HCT116 (cell line): ENCODE data around the gene CCDC3. TPM values are rescaled to one million over a fixed set of nuclear protein-coding genes. Genes with fewer than 3 reads are reported as not detected.

ENCODE experiments used
- ATAC-seq: fragments of 200-7000 bp; cut with Tn5 transposase; 2 replicates; pipeline ENCODE4 v1.9.1; 2020; ENCODE audit warnings: mild to moderate bottlenecking, moderate library complexity
- BruUV-seq: library from RNA; stranded (reverse); fragments of 400-500 nt; replicated peaks from 2 replicates; lab custom pipeline; 2021; lab: Mats Ljungman, UMichigan
- CTCF ChIA-PET: fragments of 300-600 bp; sonication (Branson Sonifier 250); formaldehyde crosslinking; loops from one replicate; lab custom pipeline; 2021; ENCODE audit warnings: antibody characterized with exemption; lab: Charles Lee
- POLR2A ChIA-PET: fragments of 300-600, 350-600 bp; sonication (Branson Sonifier 250); formaldehyde crosslinking; loops from one replicate; lab custom pipeline; 2021; ENCODE audit warnings: antibody characterized with exemption; lab: Charles Lee
- RAD21 ChIA-PET, 2 experiments: fragments of 300-600 bp; sonication (Branson Sonifier 250); formaldehyde crosslinking; loops; one replicate each; lab custom pipeline; 2023; ENCODE audit warnings: low total read pairs in 2 of 2; ENCODE audit not compliant: uncharacterized antibody in 2 of 2, unreplicated experiment in 2 of 2, low non-redundant PET in 1 of 2; lab: Charles Lee
- DNase-seq: peaks from one replicate; pipeline ENCODE4 v3.0.0-alpha.2; 2010; ENCODE audit warnings: low read depth, low spot score
- H2AFZ ChIP-seq: fragments of 200-600 bp; shearing (Covaris generic), sonication (generic); 2 replicates; pipeline ENCODE4 v1.6.1; 2017; ENCODE audit warnings: low read depth, mixed run types, mixed read lengths, antibody characterized with exemption, low read length; ENCODE audit not compliant: poor library complexity, severe bottlenecking
- H3K27ac ChIP-seq: 2 replicates; pipeline ENCODE4 v1.5.1; 2012; ENCODE audit warnings: low read depth, low read length
- H3K27me3 ChIP-seq: fragments of 200-600 bp; sonication (generic); 2 replicates; pipeline ENCODE4 v1.6.1; 2016; ENCODE audit warnings: mixed run types, low read length, mixed read lengths; ENCODE audit not compliant: insufficient read depth
- H3K36me3 ChIP-seq, 2 experiments: fragments of 200-500 bp in 1 of 2; fragments of 200-600 bp in 1 of 2; sonication (Bioruptor generic) in 1 of 2; sonication (generic) in 1 of 2; 2 replicates each; pipeline versions ENCODE4 v1.5.1 to v1.6.1; 2014 to 2016; ENCODE audit warnings: low read length in 2 of 2, inconsistent platforms in 1 of 2, mixed read lengths in 1 of 2, mixed run types in 1 of 2; ENCODE audit not compliant: insufficient read depth in 2 of 2, control insufficient read depth in 1 of 2
- H3K4me1 ChIP-seq, 2 experiments: fragments of 200-600 bp in 1 of 2; sonication (generic) in 1 of 2; 2 replicates each; pipeline versions ENCODE4 v1.5.1 to v1.6.1; 2012 to 2017; ENCODE audit warnings: low read length in 2 of 2, inconsistent platforms in 1 of 2, mild to moderate bottlenecking in 1 of 2, mixed read lengths in 1 of 2, mixed run types in 1 of 2, moderate library complexity in 1 of 2; ENCODE audit not compliant: insufficient read depth in 2 of 2, control insufficient read depth in 1 of 2
- H3K4me2 ChIP-seq: fragments of 200-600 bp; sonication (generic); 2 replicates; pipeline ENCODE4 v1.6.1; 2017; ENCODE audit warnings: mixed run types, low read length, mixed read lengths
- H3K4me3 ChIP-seq, 2 experiments: fragments of 200-600 bp in 1 of 2; sonication (generic) in 1 of 2; replicated peaks in 1 of 2; 2 replicates each; pipeline ENCODE4 v1.5.1; 2011 to 2016; ENCODE audit warnings: low read length in 2 of 2, control low read depth in 1 of 2, low read depth in 1 of 2, mild to moderate bottlenecking in 1 of 2, mixed read lengths in 1 of 2, mixed run types in 1 of 2
- H3K79me2 ChIP-seq: fragments of 200-600 bp; sonication (generic); 2 replicates; pipeline ENCODE4 v1.6.1; 2017; ENCODE audit warnings: mild to moderate bottlenecking, mixed run types, low read length, moderate library complexity, mixed read lengths; ENCODE audit not compliant: insufficient read depth
- H3K9ac ChIP-seq: fragments of 200-600 bp; sonication (generic); 2 replicates; pipeline ENCODE4 v1.6.1; 2016; ENCODE audit warnings: low read length, mixed read lengths
- H3K9me2 ChIP-seq: fragments of 200-600 bp; sonication (generic), shearing (Covaris generic); 2 replicates; pipeline ENCODE4 v1.6.1; 2017; ENCODE audit warnings: mixed run types, mild to moderate bottlenecking, moderate library complexity; ENCODE audit not compliant: insufficient read depth
- H3K9me3 ChIP-seq, 2 experiments: fragments of 200-500 bp in 1 of 2; fragments of 200-600 bp in 1 of 2; sonication (Bioruptor generic) in 1 of 2; sonication (generic) in 1 of 2; 2 replicates each; pipeline ENCODE4 v1.6.1; 2014 to 2017; ENCODE audit warnings: low read length in 2 of 2, mixed read lengths in 2 of 2, inconsistent platforms in 1 of 2, low read depth in 1 of 2, mild to moderate bottlenecking in 1 of 2, mixed run types in 1 of 2, moderate library complexity in 1 of 2; ENCODE audit not compliant: control insufficient read depth in 1 of 2, insufficient read depth in 1 of 2
- H4K20me1 ChIP-seq: fragments of 200-600 bp; sonication (generic), shearing (Covaris generic); 2 replicates; pipeline ENCODE4 v1.6.1; 2017; ENCODE audit warnings: mixed run types, mild to moderate bottlenecking, moderate library complexity; ENCODE audit not compliant: insufficient read depth
- CTCF ChIP-seq, 3 experiments: fragments of 200-600 bp in 1 of 3; sonication (generic) in 1 of 3; IDR thresholded peaks in 2 of 3; conservative IDR thresholded peaks in 1 of 3; 2 replicates each; pipeline ENCODE4 v1.5.1; 2012 to 2017; ENCODE audit warnings: low read depth in 2 of 3, low read length in 2 of 3, antibody characterized with exemption in 1 of 3, borderline replicate concordance in 1 of 3, control low read depth in 1 of 3, mild to moderate bottlenecking in 1 of 3, mixed read lengths in 1 of 3, mixed run types in 1 of 3, moderate library complexity in 1 of 3; ENCODE audit not compliant: insufficient read depth in 1 of 3
- EGR1 ChIP-seq: IDR thresholded peaks from 2 replicates; pipeline ENCODE4 v1.6.1; 2012; ENCODE audit warnings: low read depth
- ELF1 ChIP-seq: IDR thresholded peaks from 2 replicates; pipeline ENCODE4 v1.6.1; 2012; ENCODE audit warnings: low read depth, borderline replicate concordance
- EZH2 ChIP-seq: fragments of 200-600 bp; sonication (generic); IDR thresholded peaks from 2 replicates; pipeline ENCODE4 v1.6.1; 2017; ENCODE audit warnings: antibody characterized with exemption, mixed run types
- EZH2phosphoT487 ChIP-seq: fragments of 200-600 bp; IDR thresholded peaks from 2 replicates; pipeline ENCODE4 v1.6.1; 2018; ENCODE audit warnings: antibody characterized with exemption, borderline replicate concordance
- FOSL1 ChIP-seq: IDR thresholded peaks from 2 replicates; pipeline ENCODE4 v1.6.1; 2012; ENCODE audit warnings: low read depth
- RAD21 ChIP-seq: IDR thresholded peaks from 2 replicates; pipeline ENCODE4 v1.6.1; 2012; ENCODE audit warnings: low read depth, mild to moderate bottlenecking
- REST ChIP-seq: IDR thresholded peaks from 2 replicates; pipeline ENCODE4 v1.6.1; 2012; ENCODE audit warnings: low read depth
- YY1 ChIP-seq: IDR thresholded peaks from 2 replicates; pipeline ENCODE4 v1.6.1; 2011; ENCODE audit warnings: low read length, low read depth, moderate library complexity, mild to moderate bottlenecking; ENCODE audit not compliant: insufficient replicate concordance; ENCODE audit errors: extremely low read depth
- intact Hi-C: fragments of 100-400 bp; cut with micrococcal nuclease; formaldehyde crosslinking; loops from 2 replicates; pipeline ENCODE4 v1.10.0; 2022
- total RNA-seq: library from RNA; stranded (reverse); gene quantifications from one replicate; pipeline ENCODE4 v1.2.1, GENCODE V29; 2021; ENCODE audit not compliant: unreplicated experiment

The CCDC3 gene
- total RNA-seq, 1 experiment from 2014 or later: 10.5 TPM

- TF ChIP-seq REST (no peak), EZH2 (no peak), YY1 (no peak), ELF1 (no peak), FOSL1 (no peak)
- TF ChIP-seq, all 23 proteins: peak for 0
Measured at GRCh38 chr10:12922117-12922900, 79.2 kb downstream of the CCDC3 start (continued).

GRCh38 chr10:12921163-12921562, 80.3 kb downstream of the CCDC3 start:
- no peak overlapping the region for H2AFZ ChIP-seq
- no peak overlapping the region for H3K4me2 ChIP-seq
- DNase-seq (no peak), ATAC-seq (no peak)
- H3K4me1 ChIP-seq: no peaks in the 10 kb centered on the region
- H3K4me3 ChIP-seq: no peak overlapping the region
- H3K79me2 ChIP-seq: no peaks in the 10 kb centered on the region
- RAD21 ChIA-PET: no interaction called here
- H4K20me1 ChIP-seq: no peaks in the 10 kb centered on the region
- no peaks in the 10 kb centered on the region for H3K9me3 ChIP-seq
- H3K27me3 ChIP-seq: no peaks in the 10 kb centered on the region
- H3K9me2 ChIP-seq: no peaks in the 10 kb centered on the region
- CTCF ChIA-PET: no interaction called here
- BruUV-seq: no TSS peak
- H3K36me3 ChIP-seq: no peaks in the 10 kb centered on the region
- POLR2A ChIA-PET: no interaction called here
- no peak overlapping the region for H3K27ac ChIP-seq
- no peak overlapping the region for H3K9ac ChIP-seq
- no peak for TF ChIP-seq EZH2phosphoT487
- no peak for TF ChIP-seq EGR1
- TF ChIP-seq CTCF (IDR thresholded peaks at IDR 0.05 in 2 of 3, conservative IDR thresholded peaks at IDR 0.05 in 1 of 3; ENCODE audit: borderline replicate concordance in 1 of 3, insufficient read depth in 1 of 3, low read depth in 2 of 3, low read length in 2 of 3): no peak
- no peak for TF ChIP-seq RAD21
- no peak for TF ChIP-seq ELF1
- TF ChIP-seq YY1: no peak
- TF ChIP-seq EZH2: no peak
- intact Hi-C loops: no loop called here
